Stimulated activated CD4-positive, alpha-beta T cell treated with anti-CD3 and anti-CD28 coated beads, TNF-alpha, amount 100 ng/mL, for 48 hours (primary cell): ENCODE results near the gene RBMX.
"Not testable (repeated sequence)": the region's sequence is repeated elsewhere in the genome, so short reads cannot be mapped to it uniquely, and the experiment has no call there.

Experiments
- DNase-seq, 3 donors: peaks; one replicate each; pipeline ENCODE4 v3.0.0-alpha.2; 2020; ENCODE audit warnings: low read depth in 3 of 3

RBMX gene

GRCh38 chrX:136878423-136878822 lies 2.1 kb downstream of the RBMX start:
- DNase-seq, result no peak

- DNase-seq, result not testable (repeated sequence)
Measured at GRCh38 chrX:136874114-136874513, 6.4 kb downstream of the RBMX start.

GRCh38 chrX:136873210-136873609 lies 7.3 kb downstream of the RBMX start:
- DNase-seq, result not testable (repeated sequence)

GRCh38 chrX:136872091-136872700 lies 8.3 kb downstream of the RBMX start:
- no peak for DNase-seq

- no peak for DNase-seq
Measured at GRCh38 chrX:136870064-136870463, 10.5 kb downstream of the RBMX start.

- no peak for DNase-seq
Measured at GRCh38 chrX:136868283-136869055, 12.1 kb downstream of the RBMX start.

- no peak for DNase-seq
Measured at GRCh38 chrX:136867518-136867917, 13.0 kb downstream of the RBMX start.

- no peak for DNase-seq
Measured at GRCh38 chrX:136867096-136867491, 13.4 kb downstream of the RBMX start.

GRCh38 chrX:136866337-136867095 lies 14.0 kb downstream of the RBMX start:
- DNase-seq, result no peak

- no peak for DNase-seq
Measured at GRCh38 chrX:136865270-136866158, 15.0 kb downstream of the RBMX start.

- DNase-seq, result no peak
Measured at GRCh38 chrX:136863826-136864225, 16.7 kb downstream of the RBMX start.

GRCh38 chrX:136862546-136862945 lies 18.0 kb downstream of the RBMX start:
- DNase-seq, result no peak

- DNase-seq, result no peak
Measured at GRCh38 chrX:136861877-136862276, 18.6 kb downstream of the RBMX start.

GRCh38 chrX:136858007-136858756 lies 22.3 kb downstream of the RBMX start:
- DNase-seq, result no peak

GRCh38 chrX:136856551-136856950 lies 24.0 kb downstream of the RBMX start:
- no peak for DNase-seq

GRCh38 chrX:136856050-136856449 lies 24.5 kb downstream of the RBMX start:
- no peak for DNase-seq

GRCh38 chrX:136851526-136851925 lies 29.0 kb downstream of the RBMX start:
- no peak for DNase-seq

- no peak for DNase-seq
Measured at GRCh38 chrX:136850441-136851175, 29.9 kb downstream of the RBMX start.

- no peak for DNase-seq
Measured at GRCh38 chrX:136849395-136849794, 31.1 kb downstream of the RBMX start.

GRCh38 chrX:136847874-136848273 lies 32.7 kb downstream of the RBMX start:
- DNase-seq, result no peak
